B cell (primary cell): Measurements from ENCODE around the gene CDK9.

ENCODE experiments used
- EZH2 ChIP-seq: IDR thresholded peaks from 2 replicates; pipeline ENCODE4 v1.6.1; 2012; ENCODE audit warnings: borderline replicate concordance, low read depth, mild to moderate bottlenecking, moderate library complexity, low read length; ENCODE audit not compliant: insufficient read depth, poor library complexity, severe bottlenecking
- TF ChIP-seq, protein P1 (sequence below): fragments of 200-600 bp; IDR thresholded peaks from one replicate; pipeline ENCODE4 v1.8.0; 2022; ENCODE audit warnings: antibody characterized with exemption, mild to moderate bottlenecking

DNA sequence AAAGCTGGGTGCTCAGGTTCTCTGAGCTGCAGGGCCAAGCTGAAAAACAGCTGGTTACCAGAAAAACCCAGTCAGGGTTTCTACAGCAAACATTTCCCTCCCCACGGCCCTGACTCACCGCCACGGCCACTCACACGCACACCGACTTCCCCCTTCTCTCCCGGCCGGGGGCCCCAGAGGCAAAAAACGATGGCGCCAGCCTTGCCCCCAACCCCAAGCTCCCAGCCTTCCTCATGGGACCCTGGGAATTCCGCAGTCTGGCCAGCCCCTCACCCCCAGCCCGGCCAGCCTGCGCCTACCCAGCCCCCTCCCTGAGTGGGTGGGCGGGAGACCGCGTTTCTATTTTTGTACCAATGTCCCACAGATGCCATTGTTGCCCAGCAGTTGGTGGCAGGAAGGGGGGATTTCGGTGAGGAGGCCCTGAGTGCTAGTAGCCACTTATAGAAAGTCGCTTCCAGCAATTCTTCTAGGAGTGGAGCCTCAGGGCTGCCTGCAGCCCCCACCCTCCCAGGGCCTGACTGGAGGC, 50.2 kb downstream of the CDK9 start:
- TF ChIP-seq, protein P1, sequence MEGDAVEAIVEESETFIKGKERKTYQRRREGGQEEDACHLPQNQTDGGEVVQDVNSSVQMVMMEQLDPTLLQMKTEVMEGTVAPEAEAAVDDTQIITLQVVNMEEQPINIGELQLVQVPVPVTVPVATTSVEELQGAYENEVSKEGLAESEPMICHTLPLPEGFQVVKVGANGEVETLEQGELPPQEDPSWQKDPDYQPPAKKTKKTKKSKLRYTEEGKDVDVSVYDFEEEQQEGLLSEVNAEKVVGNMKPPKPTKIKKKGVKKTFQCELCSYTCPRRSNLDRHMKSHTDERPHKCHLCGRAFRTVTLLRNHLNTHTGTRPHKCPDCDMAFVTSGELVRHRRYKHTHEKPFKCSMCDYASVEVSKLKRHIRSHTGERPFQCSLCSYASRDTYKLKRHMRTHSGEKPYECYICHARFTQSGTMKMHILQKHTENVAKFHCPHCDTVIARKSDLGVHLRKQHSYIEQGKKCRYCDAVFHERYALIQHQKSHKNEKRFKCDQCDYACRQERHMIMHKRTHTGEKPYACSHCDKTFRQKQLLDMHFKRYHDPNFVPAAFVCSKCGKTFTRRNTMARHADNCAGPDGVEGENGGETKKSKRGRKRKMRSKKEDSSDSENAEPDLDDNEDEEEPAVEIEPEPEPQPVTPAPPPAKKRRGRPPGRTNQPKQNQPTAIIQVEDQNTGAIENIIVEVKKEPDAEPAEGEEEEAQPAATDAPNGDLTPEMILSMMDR: no peak
- TF ChIP-seq EZH2: no peak
